Thyroid gland (tissue), 4 donors: ENCODE results near the gene LGALSL. TPM values are rescaled to one million over a fixed set of nuclear protein-coding genes. Genes with fewer than 3 reads are reported as not detected.
A peak's percentile ranks its signal among the peaks of the same experiment; 100 is the strongest.

Experiments used
- DNase-seq, 2 donors: peaks; one replicate each; pipeline ENCODE4 v3.0.0-alpha.2; 2019
- H3K27ac ChIP-seq, 3 donors: fragments of 200-600 bp; sonication (generic); 1 replicate in 2 of 3; 2 replicates in 1 of 3; pipeline ENCODE4 v1.5.1; 2016 to 2019; ENCODE audit warnings: mild to moderate bottlenecking in 1 of 3, moderate library complexity in 1 of 3
- H3K27me3 ChIP-seq: fragments of 200-600 bp; sonication (generic); one replicate; pipeline ENCODE4 v1.5.1; 2019
- H3K36me3 ChIP-seq, 2 donors: fragments of 200-600 bp; sonication (generic); one replicate each; pipeline ENCODE4 v1.5.1; 2016 to 2019
- H3K4me1 ChIP-seq, 2 donors: fragments of 200-600 bp; sonication (generic); one replicate each; pipeline ENCODE4 v1.5.1; 2017 to 2019
- H3K4me3 ChIP-seq, 3 donors: fragments of 200-600 bp; sonication (generic); replicated peaks in 1 of 3; 1 replicate in 2 of 3; 2 replicates in 1 of 3; pipeline ENCODE4 v1.5.1; 2016; ENCODE audit warnings: mild to moderate bottlenecking in 1 of 3
- H3K9me3 ChIP-seq: fragments of 200-600 bp; sonication (generic); one replicate; pipeline ENCODE4 v1.5.1; 2017
- CTCF ChIP-seq, 6 experiments: fragments of 200-600 bp in 3 of 6; fragments of 450-650 bp in 3 of 6; sonication (generic) in 3 of 6; IDR thresholded peaks; one replicate each; pipeline ENCODE4 v1.5.1; 2016 to 2019; ENCODE audit warnings: antibody characterized with exemption in 6 of 6, mild to moderate bottlenecking in 2 of 6, inconsistent platforms in 1 of 6, moderate library complexity in 1 of 6
- POLR2A ChIP-seq, 2 donors: fragments of 450-650 bp; IDR thresholded peaks; one replicate each; pipeline ENCODE4 v1.6.1; 2017; ENCODE audit warnings: antibody characterized with exemption in 2 of 2, mild to moderate bottlenecking in 2 of 2, moderate library complexity in 1 of 2
- WGBS, 2 donors: methylation state at CpG; one replicate each; pipeline ENCODE4 v1.1.5; 2017; 5-methylcytosine and 5-hydroxymethylcytosine counted together
- intact Hi-C: fragments of 100-400 bp; cut with DNase I; formaldehyde crosslinking; loops from one replicate; pipeline ENCODE4 v1.15.1; 2023
- total RNA-seq, 4 donors: library from RNA; depleted of rRNA; stranded (reverse); fragments of >200 nt; gene quantifications; one replicate each; pipeline ENCODE4 v1.2.3, GENCODE V29; 2016

LGALSL gene
- total RNA-seq, 4 donors from 2014 or later = 8.1 to 13.0 (median 10.4) TPM

DNA sequence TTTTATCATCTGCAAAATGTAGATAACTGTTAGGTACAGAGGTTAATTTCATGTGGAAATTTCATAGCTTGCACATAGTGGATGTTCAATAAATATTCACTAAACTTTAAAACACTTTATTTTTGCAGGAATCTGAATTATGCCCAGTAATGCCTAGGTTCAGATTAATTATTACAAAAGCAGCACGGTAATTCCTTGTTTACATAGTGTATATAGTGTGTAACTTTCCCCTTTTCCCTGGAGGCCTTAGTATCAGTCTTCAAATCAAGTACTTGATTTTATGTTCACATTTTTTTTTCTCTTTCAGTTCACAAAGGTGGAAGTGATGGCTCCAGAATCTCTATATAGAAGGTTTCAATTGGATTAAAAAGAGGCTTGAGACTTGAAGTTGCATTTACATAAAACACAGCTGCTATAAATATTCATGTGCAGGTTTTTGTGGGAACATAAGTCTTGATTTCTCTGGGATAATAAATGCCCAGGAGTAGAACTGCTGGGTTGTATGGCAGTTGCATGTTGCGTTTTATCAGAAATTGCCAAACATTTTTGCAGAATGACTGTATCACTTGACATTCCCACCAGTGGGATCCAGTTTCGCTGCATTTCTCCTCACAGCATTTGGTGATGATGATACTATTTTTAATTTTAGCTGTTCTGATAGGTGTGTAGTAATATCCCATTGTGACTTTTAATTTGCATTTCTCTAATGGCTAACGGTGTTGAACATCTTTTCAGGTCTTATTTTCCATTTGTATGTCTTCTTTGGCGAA is 27.6 kb upstream of the LGALSL start:
- H3K4me1 ChIP-seq = peaks cover 5 to 7% of the 10 kb centered on the region in 2 donors
- no peak for TF ChIP-seq CTCF (IDR thresholded peaks at IDR 0.05)
- no peak for TF ChIP-seq POLR2A (IDR thresholded peaks at IDR 0.05)
- no peak overlapping the region for H3K27ac ChIP-seq
- no peak for DNase-seq
- H3K36me3 ChIP-seq = no peaks in the 10 kb centered on the region
- intact Hi-C loops = no loop called here
- H3K27me3 ChIP-seq = no peaks in the 10 kb centered on the region
- 65 to 94% methylated on average over 5 of the region's 5 CpGs for WGBS, 2 donors
- H3K4me3 ChIP-seq = no peak overlapping the region
- H3K9me3 ChIP-seq = no peaks in the 10 kb centered on the region

DNA sequence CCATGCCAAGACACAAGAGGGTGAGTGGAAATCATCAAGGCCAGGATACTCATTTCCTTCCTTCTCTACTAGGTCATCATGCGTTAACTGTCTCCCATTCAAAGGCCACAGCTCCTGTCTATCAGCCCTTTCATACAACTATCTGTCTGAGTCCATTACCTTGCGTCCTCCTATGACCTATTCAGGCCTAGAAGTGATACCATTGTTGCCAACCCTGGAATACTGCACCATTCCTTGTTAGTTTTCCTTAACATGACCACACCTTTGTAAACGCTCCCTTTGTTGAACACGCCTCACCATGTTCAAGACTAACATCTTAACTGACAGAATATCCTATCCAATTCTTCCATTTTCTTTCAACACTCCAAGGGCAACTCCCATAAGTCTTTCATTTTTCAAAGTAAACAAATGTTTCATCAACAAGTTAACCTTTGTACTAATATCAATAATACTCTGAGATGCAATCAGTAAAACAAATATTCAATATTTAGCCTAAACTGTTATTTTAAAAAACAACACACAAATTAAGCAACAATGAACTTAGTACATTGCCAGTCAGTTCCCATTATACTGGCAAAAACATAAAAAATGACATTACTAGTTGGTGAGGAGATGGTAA is 19.8 kb upstream of the LGALSL start:
- no peak for TF ChIP-seq CTCF (IDR thresholded peaks at IDR 0.05)
- no peak for TF ChIP-seq POLR2A (IDR thresholded peaks at IDR 0.05)
- Histone ChIP-seq H3K27me3 (no peaks in the 10 kb centered on the region), H3K4me1 (peaks cover 3 to 4% of the 10 kb centered on the region in 2 donors), H3K9me3 (no peaks in the 10 kb centered on the region), H3K36me3 (no peaks in the 10 kb centered on the region), H3K27ac (no peak overlapping the region), H3K4me3 (no peak overlapping the region)
- no peak for DNase-seq
- intact Hi-C loops = no loop called here
- WGBS, 2 donors = 91 to 96% methylated on average over 4 of the region's 4 CpGs

DNA sequence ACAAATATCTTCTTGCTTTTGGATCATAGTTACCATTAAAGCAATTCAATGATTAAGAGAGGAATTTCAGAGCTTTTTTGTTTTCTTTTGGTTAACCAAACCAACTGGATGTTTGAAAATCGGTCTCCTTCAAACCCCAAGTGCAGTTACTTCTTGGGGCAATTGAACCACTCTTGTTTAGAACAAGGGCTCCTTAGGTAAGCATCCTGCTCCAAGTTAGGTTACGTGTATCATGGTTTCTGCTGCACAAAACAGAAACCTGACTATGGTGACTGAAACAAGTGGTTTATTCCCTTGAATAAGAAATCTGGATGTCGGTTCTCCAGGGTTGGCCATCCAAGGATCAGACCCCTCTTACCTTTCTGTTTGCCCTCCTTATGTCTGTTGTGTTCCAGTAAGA is 16.1 kb upstream of the LGALSL start:
- Histone ChIP-seq H3K9me3 (no peaks in the 10 kb centered on the region), H3K27ac (no peak overlapping the region), H3K4me3 (no peak overlapping the region), H3K4me1 (peaks cover 3 to 10% of the 10 kb centered on the region in 2 donors), H3K27me3 (no peaks in the 10 kb centered on the region), H3K36me3 (no peaks in the 10 kb centered on the region)
- TF ChIP-seq CTCF (IDR thresholded peaks at IDR 0.05) = no peak
- TF ChIP-seq POLR2A (IDR thresholded peaks at IDR 0.05) = no peak
- intact Hi-C loops = no loop called here
- 38 to 40% methylated on average over 3 of the region's 3 CpGs for WGBS, 2 donors
- DNase-seq = no peak

GRCh38 chr2:64439194-64439593 is 14.8 kb upstream of the LGALSL start:
- Histone ChIP-seq H3K27me3 (no peaks in the 10 kb centered on the region), H3K9me3 (no peaks in the 10 kb centered on the region), H3K36me3 (no peaks in the 10 kb centered on the region), H3K4me3 (no peak overlapping the region), H3K27ac (no peak overlapping the region), H3K4me1 (peaks cover 3 to 10% of the 10 kb centered on the region in 2 donors)
- intact Hi-C loops = no loop called here
- peak; percentile 23 to 32 for DNase-seq
- TF ChIP-seq CTCF (IDR thresholded peaks at IDR 0.05) (no peak), POLR2A (IDR thresholded peaks at IDR 0.05) (no peak)

DNA sequence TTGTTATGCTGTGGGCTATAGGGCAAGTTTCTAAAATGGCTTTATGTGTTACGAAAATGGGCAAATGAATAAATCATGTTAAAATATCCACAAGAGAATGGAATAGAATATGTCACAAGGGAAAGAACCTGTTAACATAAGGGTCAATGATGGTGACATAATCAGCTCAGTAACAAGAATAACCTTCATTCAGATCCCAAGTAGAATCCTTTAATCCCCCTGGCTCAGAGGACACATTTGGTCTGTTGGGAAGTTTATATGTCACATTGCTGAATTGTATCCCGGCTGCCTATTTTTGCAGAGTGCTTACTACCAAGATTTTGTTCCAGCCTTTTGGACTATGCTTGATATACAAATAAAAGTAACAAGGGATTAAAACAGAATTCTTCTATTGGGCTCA is 13.1 kb upstream of the LGALSL start:
- H3K9me3 ChIP-seq = no peaks in the 10 kb centered on the region
- WGBS, 2 donors = 85 to 90% methylated on average over 2 of the region's 2 CpGs
- H3K4me1 ChIP-seq = peaks cover 3 to 10% of the 10 kb centered on the region in 2 donors
- H3K27me3 ChIP-seq = no peaks in the 10 kb centered on the region
- no peaks in the 10 kb centered on the region for H3K36me3 ChIP-seq
- DNase-seq = no peak
- TF ChIP-seq CTCF (IDR thresholded peaks at IDR 0.05) = no peak
- TF ChIP-seq POLR2A (IDR thresholded peaks at IDR 0.05) = no peak
- H3K27ac ChIP-seq = no peak overlapping the region
- no peak overlapping the region for H3K4me3 ChIP-seq
- intact Hi-C loops = loop anchor here (5.0 kb wide), 1 partner anchor 44 kb away; no protein-coding TSS in a partner anchor
